ENCODE results near the gene MSH5. TPM values are rescaled to one million over a fixed set of nuclear protein-coding genes. Genes with fewer than 3 reads are reported as not detected.
A peak's percentile ranks its signal among the peaks of the same experiment; 100 is the strongest.

MSH5 gene
- total and polyA plus RNA-seq, 2 experiments from 2014 or later = 12.1 to 23.9 TPM

- TF ChIP-seq ZNF462 (CRISPR knock-in tag; IDR thresholded peaks at IDR 0.05) = no peak
Observed at GRCh38 chr6:31794866-31795615, 55.2 kb downstream of the MSH5 start (continued).

- peak within 1 kb of the TSS; percentile 97 for H3K27ac Mint-ChIP-seq
- H3K36me3 ChIP-seq (ENCODE audit: insufficient read depth) = peaks cover 11% of the 10 kb centered on the region
- no peak for TF ChIP-seq CREB1 (CRISPR knock-in tag; IDR thresholded peaks at IDR 0.05; ENCODE audit: low read depth)
- TF ChIP-seq STAT1 (IDR thresholded peaks at IDR 0.05; ENCODE audit: unreplicated experiment) = no peak
- no peak for TF ChIP-seq REST (IDR thresholded peaks at IDR 0.05; ENCODE audit: unreplicated experiment)
- no peak for TF ChIP-seq JUNB (IDR thresholded peaks at IDR 0.05; ENCODE audit: unreplicated experiment)
- peak; percentile 39 to 97; a peak in 3 of 4 replicates for TF ChIP-seq CTCF (conservative IDR thresholded peaks at IDR 0.05; ENCODE audit: low read depth in 2 of 2)
- peak; percentile 27; the same call in 1 of the 2 replicates for TF ChIP-seq ETS1 (IDR thresholded peaks at IDR 0.05)
- peak; percentile 38 for TF ChIP-seq POLR2AphosphoS5 (IDR thresholded peaks at IDR 0.05; ENCODE audit: low read depth)
- TF ChIP-seq NANOG (IDR thresholded peaks at IDR 0.05; ENCODE audit: borderline replicate concordance) = no peak
Observed at GRCh38 chr6:31795616-31796298, 56.0 kb downstream of the MSH5 start, which contains the start of gene VARS1. Gene VARS1 (minus strand): TSS chr6:31795752. CDS start chr6:31795217, 535 bp downstream.

More at GRCh38 chr6:31795616-31796298, 56.0 kb downstream of the MSH5 start, which contains the start of gene VARS1:
- Histone ChIP-seq H3K4me2 (peak within 1 kb of the TSS; percentile 98), H3K4me3 (peak within 1 kb of the TSS; percentile 99), H4K20me1 (replicated peaks; ENCODE audit: insufficient read depth) (0 out of 2 replicates have a peak, but pooled peaks cover 3% of the 10 kb centered on the region), H3K79me2 (replicated peaks; ENCODE audit: insufficient read depth) (peaks cover 22% of the 10 kb centered on the region), H2AFZ (peak within 1 kb of the TSS; percentile 91), H3K27me3 (ENCODE audit: insufficient read depth) (no peaks in the 10 kb centered on the region), H3K9me2 (ENCODE audit: insufficient read depth) (no peaks in the 10 kb centered on the region), H3K4me1 (ENCODE audit: insufficient read depth) (no peaks in the 10 kb centered on the region; the same call in 1 of the 2 replicates), H3F3A (replicated peaks; ENCODE audit: low read depth) (peaks cover 35% of the 10 kb centered on the region), H3K27ac (ENCODE audit: low read depth) (peak within 1 kb of the TSS; percentile 78)
- Mint-ChIP-seq H3K4me1 (peaks cover 9% of the 10 kb centered on the region), H3K4me3 (peak within 1 kb of the TSS; percentile 95), H3K36me3 (ENCODE audit: low read depth) (peaks cover 43% of the 10 kb centered on the region), H3K9me3 (no peaks in the 10 kb centered on the region), H3K27me3 (ENCODE audit: insufficient read depth, low read depth, poor library complexity) (peaks cover 13% of the 10 kb centered on the region)
- peak; percentile 97 for DNase-seq (ENCODE audit: low spot score)
- ATAC-seq = peak; percentile 78
